GM19397 (cell line): ENCODE measurements around the gene ALOXE3.
"Not testable (repeated sequence)": the region's sequence is repeated elsewhere in the genome, so short reads cannot be mapped to it uniquely, and the experiment has no call there.

Experiments used
- ATAC-seq: cut with Tn5 transposase; IDR thresholded peaks from one replicate; pipeline ENCODE4 v1.9.1; 2021; ENCODE audit warnings: mild to moderate bottlenecking, moderate library complexity; ENCODE audit not compliant: unreplicated experiment

The ALOXE3 gene

GRCh38 chr17:8122924-8123694 is 4.8 kb upstream of the ALOXE3 start:
- no peak for ATAC-seq

GRCh38 chr17:8122422-8122923 is 4.2 kb upstream of the ALOXE3 start:
- ATAC-seq, result no peak

- peak; percentile 28 for ATAC-seq
These were observed 3.5 kb upstream of the ALOXE3 start for GRCh38 chr17:8121681-8122421.

- peak; percentile 0 for ATAC-seq
These were observed 3.0 kb upstream of the ALOXE3 start for GRCh38 chr17:8121407-8121680.

GRCh38 chr17:8120520-8121406 is 2.4 kb upstream of the ALOXE3 start:
- no peak for ATAC-seq

- ATAC-seq, result no peak
These were observed 1.5 kb upstream of the ALOXE3 start for GRCh38 chr17:8119581-8120519.

- no peak for ATAC-seq
These were observed 661 bp upstream of the ALOXE3 start for GRCh38 chr17:8118769-8119580.

GRCh38 chr17:8117367-8117979 is 841 bp downstream of the ALOXE3 start:
- ATAC-seq, result no peak

GRCh38 chr17:8116776-8117175 is 1.5 kb downstream of the ALOXE3 start:
- no peak for ATAC-seq

GRCh38 chr17:8110907-8111306 is 7.4 kb downstream of the ALOXE3 start:
- no peak for ATAC-seq

GRCh38 chr17:8110456-8110804 is 7.9 kb downstream of the ALOXE3 start:
- no peak for ATAC-seq

- no peak for ATAC-seq
These were observed 8.5 kb downstream of the ALOXE3 start for GRCh38 chr17:8109661-8110455.

- no peak for ATAC-seq
These were observed 9.2 kb downstream of the ALOXE3 start for GRCh38 chr17:8108972-8109660.

- ATAC-seq, result not testable (repeated sequence)
These were observed 11.3 kb downstream of the ALOXE3 start for GRCh38 chr17:8106980-8107379.

GRCh38 chr17:8105957-8106398 is 12.3 kb downstream of the ALOXE3 start:
- no peak for ATAC-seq

- ATAC-seq, result no peak
These were observed 13.4 kb downstream of the ALOXE3 start for GRCh38 chr17:8104911-8105310.

GRCh38 chr17:8103549-8103948 is 14.8 kb downstream of the ALOXE3 start:
- ATAC-seq, result no peak

- no peak for ATAC-seq
These were observed 16.6 kb downstream of the ALOXE3 start for GRCh38 chr17:8101721-8102120.
